ENCODE data around the gene C17orf107.
"Not testable (repeated sequence)": the region's sequence is repeated elsewhere in the genome, so short reads cannot be mapped to it uniquely, and the experiment has no call there.

The C17orf107 gene

DNA sequence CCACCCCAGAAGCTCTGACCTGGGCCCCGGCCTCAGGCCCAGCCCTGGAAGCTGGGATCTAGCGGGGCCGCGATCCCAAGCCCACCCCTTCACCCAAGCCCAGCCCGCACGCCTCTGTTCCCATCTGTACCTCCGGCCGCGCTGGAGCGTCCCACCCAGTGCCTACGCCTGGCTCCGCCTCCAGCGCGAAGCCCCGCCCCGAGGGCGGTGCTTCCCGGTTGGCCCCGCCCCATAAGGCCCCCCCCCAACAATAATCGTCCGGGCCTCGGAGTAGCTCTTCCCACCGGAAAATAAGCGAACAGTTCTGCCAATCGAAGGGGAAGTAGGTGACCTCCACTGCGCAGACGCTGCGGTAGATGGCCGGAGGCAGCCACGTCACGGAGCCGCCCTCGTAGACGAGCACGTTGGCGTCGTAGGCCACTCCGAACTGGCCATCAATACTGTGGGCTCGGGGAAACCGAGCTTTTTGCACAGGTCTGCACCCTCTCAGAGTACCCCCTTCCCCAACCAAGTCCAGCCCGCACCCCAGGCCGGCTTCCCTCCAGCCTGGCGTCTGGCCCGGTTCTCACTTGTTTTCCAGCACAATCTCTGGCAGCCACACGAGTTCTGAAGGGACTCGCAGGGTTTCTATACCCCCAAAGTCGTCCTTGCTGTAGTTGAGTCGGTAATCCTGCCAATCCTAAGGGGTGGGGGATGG, 2.5 kb downstream of the C17orf107 start:
- DNase-seq = no peak

DNA sequence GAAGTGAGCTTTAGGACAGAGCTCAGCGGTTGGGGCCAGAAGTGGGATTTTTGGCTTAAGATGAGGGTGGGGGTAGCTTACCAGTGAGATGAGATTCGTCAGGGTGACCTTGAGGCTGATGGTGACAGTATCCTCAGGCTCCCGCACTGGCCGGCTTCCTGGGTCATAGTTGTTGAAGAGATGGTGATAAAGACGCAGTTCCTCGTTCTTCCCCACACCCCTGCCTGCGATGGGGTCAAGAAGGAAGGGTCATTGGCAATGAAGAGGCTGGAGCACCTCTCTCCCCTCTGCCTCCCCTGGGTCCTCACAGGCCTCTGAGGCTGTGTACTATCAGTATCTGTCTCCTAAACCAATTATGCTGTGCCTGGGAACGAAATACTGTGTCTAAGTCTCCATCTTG, 3.2 kb downstream of the C17orf107 start:
- DNase-seq = no peak

DNA sequence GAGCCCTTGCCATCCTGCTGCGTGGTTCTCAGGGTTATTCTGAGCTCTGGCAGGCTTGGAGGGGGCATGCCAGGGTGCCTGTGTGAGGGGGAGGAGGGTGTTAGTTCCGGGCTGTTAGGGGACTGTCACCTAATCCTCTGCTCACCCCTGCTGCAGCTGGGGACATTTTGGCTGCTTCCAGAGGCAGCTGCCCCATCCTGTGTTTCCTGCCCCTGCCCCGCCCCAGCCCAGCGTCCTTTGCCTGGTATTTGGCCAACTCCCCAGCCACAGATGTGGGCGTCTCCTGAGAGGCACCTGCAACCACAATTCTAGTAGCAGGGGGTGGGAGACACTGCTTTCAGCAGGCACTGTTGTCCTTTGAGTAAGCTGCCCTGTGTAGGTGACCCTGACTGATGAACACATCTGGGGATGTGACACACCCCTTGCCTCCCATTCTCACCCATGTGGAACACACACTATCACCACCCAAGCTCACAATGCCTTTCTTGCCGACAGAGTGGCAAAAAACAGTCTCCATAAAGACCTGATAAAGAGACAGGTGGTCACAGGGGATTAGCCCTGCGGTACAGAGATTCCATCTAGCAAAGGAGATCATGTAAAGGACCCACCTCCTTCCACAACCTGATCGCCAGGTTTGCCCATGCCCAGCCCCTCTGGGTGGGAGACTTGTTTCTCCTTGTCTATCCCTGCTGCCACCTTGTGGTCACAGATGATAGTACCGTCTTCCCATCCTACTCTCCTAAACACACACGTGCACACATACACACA, 3.9 kb downstream of the C17orf107 start, which contains the start of gene CHRNE:
Gene CHRNE (minus strand): TSS at position 48 of the 768 bp plus-strand sequence. CDS start 35 bp downstream, at position 13.
- peak; percentile 83 for DNase-seq

DNA sequence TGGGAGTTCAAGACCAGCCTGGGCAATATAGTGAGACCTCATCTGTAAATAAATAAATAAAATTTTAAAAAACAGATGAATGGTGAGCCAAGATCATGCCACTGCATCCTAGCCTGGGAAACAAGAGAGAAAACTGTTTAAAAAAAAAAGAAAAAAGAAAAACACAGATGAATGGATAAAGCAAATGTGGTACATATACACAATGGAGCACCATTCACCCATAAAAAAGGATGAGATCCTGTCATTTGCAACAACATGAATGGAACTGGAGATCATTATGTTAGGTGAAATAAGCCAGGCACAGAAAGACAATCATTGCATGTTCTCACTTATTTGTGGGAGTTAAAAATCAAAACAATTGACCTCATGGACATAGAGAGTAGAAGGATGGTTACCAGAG, 7.3 kb downstream of the C17orf107 start:
- not testable (repeated sequence) for DNase-seq

DNA sequence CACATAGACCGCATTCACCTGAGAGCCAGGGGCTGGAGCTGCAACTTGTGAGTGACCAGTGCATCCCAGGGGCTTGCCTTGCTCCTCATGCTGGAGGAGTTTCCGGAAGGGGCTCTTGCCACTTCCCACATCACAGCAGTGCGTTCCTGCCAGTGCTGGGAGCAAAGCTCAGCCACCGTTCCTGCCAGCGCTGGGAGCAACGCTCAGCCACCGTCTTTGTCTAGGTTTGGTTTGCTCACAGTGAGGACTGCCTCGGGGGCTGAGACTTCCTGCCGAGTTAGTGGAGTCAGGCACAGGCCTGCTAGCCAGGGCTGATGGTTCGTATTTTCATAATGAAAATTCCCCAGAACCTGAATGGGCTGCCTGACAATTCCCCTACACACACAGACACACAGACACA, 9.0 kb downstream of the C17orf107 start:
- DNase-seq = no peak

DNA sequence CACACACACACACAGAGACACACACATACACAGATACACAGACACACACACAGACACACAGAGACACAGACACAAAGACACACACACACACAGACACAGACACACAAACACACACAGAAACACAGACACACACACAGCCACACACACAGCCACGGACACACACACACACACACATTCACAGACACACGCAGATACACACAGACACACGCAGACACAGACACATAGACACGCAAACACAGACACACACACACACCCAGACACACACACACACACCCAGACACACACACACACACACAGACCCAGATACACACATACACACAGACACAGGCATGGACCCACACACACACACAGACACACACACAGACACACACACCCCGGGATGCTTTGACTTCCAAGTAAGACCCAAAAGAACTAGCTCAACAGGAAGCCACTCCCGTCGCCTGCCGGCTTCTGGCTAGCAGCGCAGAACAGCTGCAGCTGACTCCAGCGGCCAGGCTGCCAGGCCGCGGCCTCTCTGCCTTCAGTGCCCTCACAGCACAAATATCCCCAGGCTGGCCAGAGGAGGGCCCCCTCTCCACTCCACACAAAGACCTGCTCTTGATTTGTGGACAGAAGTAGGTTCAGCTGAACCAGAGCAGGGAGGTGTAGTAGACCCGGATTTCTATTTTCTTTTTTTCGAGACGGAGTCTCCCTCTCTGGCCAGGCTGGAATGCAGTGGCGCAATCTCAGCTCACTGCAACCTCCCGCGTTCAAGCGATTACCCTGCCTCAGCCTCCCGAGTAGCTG, 9.6 kb downstream of the C17orf107 start:
- peak; percentile 75 for DNase-seq

DNA sequence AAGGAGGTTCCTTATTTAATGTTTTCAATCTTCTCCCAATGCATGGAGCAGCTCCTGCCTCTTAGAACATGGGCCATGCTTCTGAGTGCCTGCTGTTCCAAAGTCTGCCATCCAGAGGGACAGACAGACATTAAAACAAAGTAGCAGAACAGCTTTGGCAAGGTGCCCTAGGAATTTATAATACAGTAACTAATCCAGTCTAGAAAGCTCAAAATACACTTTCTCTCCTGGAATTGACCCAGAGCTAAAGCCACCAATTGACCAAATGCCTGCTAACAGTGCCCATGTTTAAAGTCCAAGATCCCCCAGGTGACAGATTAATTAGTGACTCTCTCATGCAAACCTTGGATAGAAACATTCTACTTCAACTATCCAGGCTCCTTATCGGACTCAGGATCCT, 14.7 kb downstream of the C17orf107 start:
- no peak for DNase-seq

DNA sequence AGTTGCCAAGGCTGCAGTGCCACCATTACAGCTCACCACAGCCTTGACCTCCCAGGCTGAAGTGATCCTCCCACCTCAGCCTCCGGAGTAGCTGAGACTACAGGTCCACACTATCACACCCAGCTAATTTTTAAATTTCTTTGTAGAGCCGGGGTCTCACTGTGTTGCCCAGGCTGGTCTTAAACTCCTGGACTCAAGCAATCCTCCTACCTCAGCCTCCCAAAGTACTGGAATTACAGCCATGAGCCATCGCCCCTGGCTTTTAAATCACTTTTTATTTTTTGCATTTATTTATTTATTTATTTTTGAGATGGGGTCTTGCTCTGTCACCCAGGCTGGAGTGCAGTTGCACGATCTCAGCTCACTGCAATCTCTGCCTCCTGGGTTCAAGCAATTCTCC, 15.2 kb downstream of the C17orf107 start:
- not testable (repeated sequence) for DNase-seq

DNA sequence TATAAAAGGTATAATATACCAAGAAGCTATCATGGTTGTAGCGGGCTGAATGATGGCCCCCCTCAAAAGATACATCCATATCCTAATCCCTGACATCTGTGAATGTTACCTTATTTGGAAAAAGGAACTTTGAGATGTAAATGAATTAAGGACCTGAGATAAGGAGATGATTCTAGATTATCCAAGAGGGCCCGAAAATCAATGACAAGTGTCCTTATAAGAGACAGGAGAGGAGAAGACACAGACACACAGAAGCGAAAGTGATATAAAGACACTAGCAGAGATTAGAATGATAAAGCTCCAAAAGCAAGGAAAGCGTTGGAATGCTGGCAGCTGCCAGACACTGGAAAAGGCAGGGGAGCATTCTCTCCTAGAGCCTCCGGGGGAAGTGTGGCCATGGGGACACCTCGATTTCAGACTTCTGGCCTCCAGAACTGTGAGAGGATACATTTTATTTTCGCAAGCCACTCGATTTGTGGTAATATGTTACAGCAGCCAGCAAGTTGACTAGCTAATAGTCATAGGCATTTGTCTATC, 20.2 kb downstream of the C17orf107 start:
- no peak for DNase-seq

DNA sequence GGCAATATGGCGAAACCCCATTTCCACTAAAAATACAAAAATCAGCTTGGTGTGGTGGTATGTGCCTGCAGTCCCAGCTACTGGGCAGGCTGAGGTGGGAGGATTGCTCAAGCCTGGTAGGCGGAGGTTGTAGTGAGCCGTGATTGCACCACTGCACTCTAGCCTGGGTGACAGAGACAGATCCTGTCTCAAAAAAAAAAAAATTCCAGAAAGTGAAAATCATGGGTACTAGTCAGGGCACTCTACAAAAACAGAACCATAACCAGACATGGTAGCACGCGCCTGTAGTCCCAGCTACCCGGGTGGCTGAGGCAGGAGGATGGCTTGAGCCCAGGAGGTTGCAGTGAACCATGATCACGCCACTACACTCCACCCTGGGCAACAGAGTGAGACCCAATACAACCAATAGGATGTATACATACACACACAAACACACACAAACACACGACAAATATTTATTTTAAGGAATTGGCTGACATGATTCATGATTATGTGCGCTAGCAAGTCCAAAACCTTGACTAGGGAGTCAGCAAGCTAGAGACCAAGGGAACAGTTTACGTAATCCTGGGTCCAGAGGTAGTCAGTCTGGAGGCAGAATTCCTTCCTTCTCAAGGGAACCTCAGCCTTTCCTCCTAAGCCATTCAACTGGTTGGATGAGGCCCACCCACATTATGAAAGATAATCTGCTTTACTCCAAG, 21.2 kb downstream of the C17orf107 start:
- DNase-seq = no peak

DNA sequence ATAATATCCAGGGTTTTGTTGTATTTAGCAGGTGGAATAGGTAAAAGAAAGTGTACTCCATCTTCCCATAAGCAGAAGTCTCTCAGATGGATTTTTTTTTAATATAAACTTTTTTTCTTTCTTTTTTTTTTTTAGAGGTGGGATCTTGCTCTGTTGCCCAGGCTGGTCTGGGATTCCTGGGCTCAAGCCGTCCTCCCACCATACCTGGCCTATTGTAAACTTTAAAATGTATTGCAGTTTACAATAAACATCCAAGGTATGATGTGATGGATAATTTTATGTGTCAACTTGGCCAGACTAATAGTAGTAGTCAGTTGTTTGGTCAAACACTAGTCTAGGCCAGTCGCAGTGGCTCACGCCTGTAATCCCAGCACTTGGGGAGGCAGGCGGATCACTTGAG, 22.0 kb downstream of the C17orf107 start:
- no peak for DNase-seq

DNA sequence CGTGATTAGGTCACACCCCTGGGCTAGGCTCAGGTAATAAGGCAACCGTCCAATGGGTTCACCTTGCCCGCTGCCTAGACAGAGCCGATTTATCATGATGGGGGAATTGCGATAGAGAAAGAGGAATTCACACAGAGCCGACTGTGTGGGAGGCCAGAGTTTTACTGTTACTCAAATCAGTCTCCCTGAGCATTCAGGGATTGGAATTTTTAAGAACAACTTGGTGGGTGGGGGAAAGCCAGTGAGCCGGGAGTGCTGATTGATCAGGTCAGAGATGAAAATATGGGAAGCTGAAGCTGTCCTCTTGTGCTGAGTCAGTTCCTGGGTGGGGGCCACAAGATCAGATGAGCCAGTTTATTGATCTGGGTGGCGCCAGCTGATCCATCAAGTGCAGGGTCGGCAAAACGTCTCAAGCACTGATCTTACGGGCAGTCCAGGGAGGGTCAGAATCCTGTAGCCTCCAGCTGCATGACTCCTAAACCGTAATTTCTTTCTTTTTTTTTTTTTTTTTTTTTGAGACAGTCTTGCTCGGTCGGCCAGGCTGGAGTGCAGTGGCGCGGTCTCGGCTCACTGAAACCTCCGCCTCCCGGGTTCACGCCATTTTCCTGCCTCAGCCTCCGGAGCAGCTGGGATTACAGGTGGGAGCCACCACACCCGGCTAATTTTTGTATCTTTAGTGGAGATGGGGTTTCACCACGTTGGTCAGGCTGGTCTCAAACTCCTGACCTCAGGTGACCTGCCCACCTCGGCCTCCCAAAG, 27.4 kb downstream of the C17orf107 start:
- not testable (repeated sequence) for DNase-seq

DNA sequence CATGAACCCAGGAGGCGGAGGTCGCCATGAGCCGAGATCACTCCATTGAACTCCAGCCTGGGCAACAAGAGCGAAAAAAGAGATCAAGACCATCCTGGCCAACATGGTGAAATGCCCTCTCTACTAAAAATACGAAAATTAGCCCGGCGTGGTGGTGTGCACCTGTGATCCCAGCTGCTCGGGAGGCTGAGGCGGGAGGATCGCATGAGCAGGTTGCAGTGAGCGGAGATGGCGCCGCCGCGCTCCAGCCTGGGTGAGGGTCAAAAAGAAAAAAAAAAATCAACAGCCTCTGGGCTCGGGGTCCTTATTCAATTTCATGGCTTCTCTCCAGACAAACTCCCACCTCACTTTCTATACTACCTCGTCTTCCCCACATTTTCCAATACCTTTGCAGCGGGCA, 29.5 kb downstream of the C17orf107 start:
- DNase-seq = no peak

DNA sequence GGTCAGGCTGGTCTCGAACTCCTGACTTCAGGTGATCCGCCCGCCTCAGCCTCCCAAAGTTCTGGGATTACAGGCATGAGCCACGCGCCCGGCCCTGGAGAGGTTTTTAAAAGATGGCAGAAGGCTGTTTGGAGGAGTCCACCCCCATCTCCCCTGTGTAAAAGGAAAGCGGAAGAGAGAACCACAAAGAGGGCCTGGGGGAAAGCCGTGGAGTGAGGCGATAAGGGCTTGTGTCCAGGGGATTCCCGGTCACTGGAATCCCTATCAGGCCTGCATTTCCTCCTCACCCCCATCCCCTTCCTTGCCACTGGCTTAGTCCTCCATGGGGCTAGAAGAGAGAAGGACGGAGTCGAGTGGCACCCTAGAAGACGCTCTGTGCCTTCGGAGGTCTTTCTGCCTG, 32.6 kb downstream of the C17orf107 start, which contains the start of gene GP1BA:
Gene GP1BA (plus strand): TSS at position 315 of the 400 bp plus-strand sequence. CDS start 328 bp downstream, outside the sequence.
- DNase-seq = no peak

DNA sequence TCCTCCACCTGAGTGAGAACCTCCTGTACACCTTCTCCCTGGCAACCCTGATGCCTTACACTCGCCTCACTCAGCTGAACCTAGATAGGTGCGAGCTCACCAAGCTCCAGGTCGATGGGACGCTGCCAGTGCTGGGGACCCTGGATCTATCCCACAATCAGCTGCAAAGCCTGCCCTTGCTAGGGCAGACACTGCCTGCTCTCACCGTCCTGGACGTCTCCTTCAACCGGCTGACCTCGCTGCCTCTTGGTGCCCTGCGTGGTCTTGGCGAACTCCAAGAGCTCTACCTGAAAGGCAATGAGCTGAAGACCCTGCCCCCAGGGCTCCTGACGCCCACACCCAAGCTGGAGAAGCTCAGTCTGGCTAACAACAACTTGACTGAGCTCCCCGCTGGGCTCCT, 33.4 kb downstream of the C17orf107 start:
- no peak for DNase-seq

DNA sequence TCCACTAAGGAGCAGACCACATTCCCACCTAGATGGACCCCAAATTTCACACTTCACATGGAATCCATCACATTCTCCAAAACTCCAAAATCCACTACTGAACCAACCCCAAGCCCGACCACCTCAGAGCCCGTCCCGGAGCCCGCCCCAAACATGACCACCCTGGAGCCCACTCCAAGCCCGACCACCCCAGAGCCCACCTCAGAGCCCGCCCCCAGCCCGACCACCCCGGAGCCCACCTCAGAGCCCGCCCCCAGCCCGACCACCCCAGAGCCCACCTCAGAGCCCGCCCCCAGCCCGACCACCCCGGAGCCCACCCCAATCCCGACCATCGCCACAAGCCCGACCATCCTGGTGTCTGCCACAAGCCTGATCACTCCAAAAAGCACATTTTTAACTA, 34.3 kb downstream of the C17orf107 start:
- no peak for DNase-seq

DNA sequence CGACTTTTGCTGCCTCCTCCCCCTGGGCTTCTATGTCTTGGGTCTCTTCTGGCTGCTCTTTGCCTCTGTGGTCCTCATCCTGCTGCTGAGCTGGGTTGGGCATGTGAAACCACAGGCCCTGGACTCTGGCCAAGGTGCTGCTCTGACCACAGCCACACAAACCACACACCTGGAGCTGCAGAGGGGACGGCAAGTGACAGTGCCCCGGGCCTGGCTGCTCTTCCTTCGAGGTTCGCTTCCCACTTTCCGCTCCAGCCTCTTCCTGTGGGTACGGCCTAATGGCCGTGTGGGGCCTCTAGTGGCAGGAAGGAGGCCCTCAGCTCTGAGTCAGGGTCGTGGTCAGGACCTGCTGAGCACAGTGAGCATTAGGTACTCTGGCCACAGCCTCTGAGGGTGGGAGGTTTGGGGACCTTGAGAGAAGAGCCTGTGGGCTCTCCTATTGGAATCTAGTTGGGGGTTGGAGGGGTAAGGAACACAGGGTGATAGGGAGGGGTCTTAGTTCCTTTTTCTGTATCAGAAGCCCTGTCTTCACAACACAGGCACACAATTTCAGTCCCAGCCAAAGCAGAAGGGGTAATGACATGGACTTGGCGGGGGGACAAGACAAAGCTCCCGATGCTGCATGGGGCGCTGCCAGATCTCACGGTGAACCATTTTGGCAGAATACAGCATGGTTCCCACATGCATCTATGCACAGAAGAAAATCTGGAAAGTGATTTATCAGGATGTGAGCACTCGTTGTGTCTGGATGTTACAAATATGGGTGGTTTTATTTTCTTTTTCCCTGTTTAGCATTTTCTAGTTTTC, 35.0 kb downstream of the C17orf107 start:
- DNase-seq = no peak

DNA sequence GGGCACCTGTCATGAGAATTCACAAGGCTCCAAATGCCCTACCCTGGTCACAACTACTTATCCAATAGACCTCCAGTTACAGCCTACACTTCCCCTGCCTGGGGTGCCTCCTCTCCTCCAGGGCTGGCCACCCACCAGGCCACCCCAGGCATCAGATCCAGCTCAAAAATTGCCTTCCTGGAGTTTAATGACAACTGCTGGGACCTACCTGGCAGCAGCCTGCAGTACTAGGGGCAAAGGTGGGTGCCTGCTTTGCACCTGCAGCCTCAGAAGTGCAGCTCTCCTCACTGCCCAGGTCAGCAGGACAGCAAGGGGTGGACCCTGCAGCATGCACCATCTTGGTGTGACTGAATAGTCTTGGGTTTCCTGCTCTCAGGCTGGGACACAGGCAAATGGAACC, 36.3 kb downstream of the C17orf107 start:
- no peak for DNase-seq

DNA sequence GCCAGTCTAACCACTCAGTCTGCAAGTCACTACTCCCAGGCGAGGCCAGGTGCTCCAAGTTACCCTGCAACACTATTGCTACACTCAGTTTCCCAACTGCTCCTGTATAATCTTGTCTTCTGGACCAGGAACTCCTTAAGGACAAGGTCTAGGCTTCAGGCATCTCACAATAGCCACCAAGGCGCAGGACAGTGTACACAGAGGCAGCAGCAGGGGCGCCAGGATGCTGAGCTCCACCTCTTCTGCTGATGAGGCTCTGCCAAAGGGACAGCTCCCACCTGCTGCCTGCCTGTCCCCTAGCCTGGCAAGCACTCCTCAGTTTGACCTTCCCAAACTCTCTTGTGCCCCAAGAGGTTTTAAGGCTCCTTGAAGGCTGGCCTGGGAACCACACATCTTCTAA, 37.1 kb downstream of the C17orf107 start:
- DNase-seq = no peak

DNA sequence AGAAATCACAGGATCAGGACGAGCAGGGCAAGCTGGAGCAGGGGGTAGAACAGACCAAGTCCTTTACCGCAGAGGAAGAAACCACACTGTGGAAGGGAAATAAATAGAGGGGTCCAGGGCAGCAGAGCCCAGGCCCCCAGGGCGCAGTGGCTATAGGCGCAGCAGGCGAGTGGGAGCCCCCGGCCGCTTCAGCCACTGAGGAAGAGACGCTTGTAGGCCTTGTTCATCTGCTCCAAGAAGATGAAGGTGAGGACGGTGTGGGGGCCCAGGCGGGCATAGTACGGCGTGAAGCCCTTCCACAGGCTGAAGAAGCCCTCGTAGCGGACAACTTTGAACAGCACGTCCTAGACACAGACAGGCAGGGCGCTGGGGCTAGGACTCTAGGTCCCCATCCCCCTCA, 38.2 kb downstream of the C17orf107 start:
- no peak for DNase-seq

DNA sequence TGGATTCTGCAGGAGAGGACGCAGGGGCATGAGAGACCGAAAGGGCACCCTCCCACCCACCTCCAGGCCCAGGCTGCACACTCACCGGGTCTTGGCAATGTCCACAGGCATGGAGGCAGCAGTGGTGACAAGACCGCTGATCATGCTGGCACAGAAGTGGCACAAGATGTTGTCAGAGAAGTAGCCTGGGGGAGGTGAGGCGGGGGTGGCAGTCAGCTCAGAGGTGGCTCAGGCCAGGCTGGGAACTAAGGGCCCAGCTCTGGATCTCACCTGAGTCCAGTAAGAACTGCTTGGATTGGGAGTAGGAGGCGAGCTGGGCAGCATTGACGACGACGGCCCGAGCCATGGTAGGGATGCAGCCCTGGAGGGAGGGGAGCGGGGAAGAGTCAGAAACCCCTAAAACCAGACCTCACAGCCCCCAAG, 38.7 kb downstream of the C17orf107 start:
- DNase-seq = no peak
